IMR-90 (cell line): ENCODE data around the gene BCAS3. TPM values are rescaled to one million over a fixed set of nuclear protein-coding genes. Genes with fewer than 3 reads are reported as not detected.

Experiments
- ATAC-seq: fragments of 200-7000 bp; cut with Tn5 transposase; 2 replicates; pipeline ENCODE4 v1.9.1; 2020; ENCODE audit warnings: low read depth, mild to moderate bottlenecking, moderate library complexity
- BruUV-seq: library from RNA; stranded (reverse); fragments of 400-500 nt; replicated peaks from 2 replicates; lab custom pipeline; 2021; lab: Mats Ljungman, UMichigan
- CTCF ChIA-PET: fragments of 300-600 bp; formaldehyde crosslinking; extraction: SDS; loops from one replicate; lab custom pipeline; 2021; ENCODE audit warnings: antibody characterized with exemption; lab: Yijun Ruan, JAX
- POLR2A ChIA-PET: fragments of 300-600 bp; sonication (Branson Sonifier 250); formaldehyde crosslinking; loops from one replicate; lab custom pipeline; 2022; ENCODE audit warnings: antibody characterized with exemption; ENCODE audit not compliant: unreplicated experiment; lab: Charles Lee
- DNase-seq: peaks from one replicate; pipeline ENCODE4 v3.0.0; 2013
- H2AFZ ChIP-seq: replicated peaks from 2 replicates; pipeline ENCODE3; 2013; ENCODE audit warnings: low read length, mild to moderate bottlenecking; ENCODE audit not compliant: poor library complexity
- H2AK5ac ChIP-seq: 2 replicates; pipeline ENCODE4 v1.6.1; 2013; ENCODE audit warnings: low read depth, low read length, inconsistent platforms
- H2AK9ac ChIP-seq: replicated peaks from 2 replicates; pipeline ENCODE3; 2013; ENCODE audit warnings: mild to moderate bottlenecking, low read depth, low read length, moderate library complexity; ENCODE audit not compliant: poor library complexity
- H2BK120ac ChIP-seq: 2 replicates; pipeline ENCODE4 v1.6.1; 2013; ENCODE audit warnings: low read depth, low read length, inconsistent platforms
- H2BK15ac ChIP-seq: 3 replicates; pipeline ENCODE4 v1.6.1; 2013; ENCODE audit warnings: low read depth, low read length, inconsistent platforms
- H2BK20ac ChIP-seq: 2 replicates; pipeline ENCODE4 v1.6.1; 2013; ENCODE audit warnings: low read depth, mild to moderate bottlenecking, inconsistent platforms, low read length, moderate library complexity
- H2BK5ac ChIP-seq: 2 replicates; pipeline ENCODE4 v1.6.1; 2013; ENCODE audit warnings: mild to moderate bottlenecking, low read depth, low read length, inconsistent platforms; ENCODE audit not compliant: poor library complexity, severe bottlenecking
- H3K14ac ChIP-seq: replicated peaks from 2 replicates; pipeline ENCODE4 v1.6.1; 2013; ENCODE audit warnings: low read depth, low read length, inconsistent platforms
- H3K18ac ChIP-seq: 2 replicates; pipeline ENCODE4 v1.6.1; 2013; ENCODE audit warnings: low read depth, low read length, control low read depth
- H3K23ac ChIP-seq: 2 replicates; pipeline ENCODE4 v1.6.1; 2013; ENCODE audit warnings: low read depth, low read length, inconsistent platforms
- H3K27ac ChIP-seq: 2 replicates; pipeline ENCODE4 v1.5.1; 2013; ENCODE audit warnings: mild to moderate bottlenecking, control low read depth, low read length; ENCODE audit not compliant: insufficient read depth
- H3K27me3 ChIP-seq: 2 replicates; pipeline ENCODE4 v1.6.1; 2013; ENCODE audit warnings: low read length; ENCODE audit not compliant: control insufficient read depth, insufficient read depth
- H3K36me3 ChIP-seq: 2 replicates; pipeline ENCODE4 v1.6.1; 2013; ENCODE audit warnings: low read length, mixed read lengths; ENCODE audit not compliant: control insufficient read depth, insufficient read depth
- H3K4ac ChIP-seq: 2 replicates; pipeline ENCODE4 v1.6.1; 2013; ENCODE audit warnings: low read depth, low read length, inconsistent platforms
- H3K4me1 ChIP-seq: 2 replicates; pipeline ENCODE4 v1.6.1; 2013; ENCODE audit warnings: low read length, mixed read lengths; ENCODE audit not compliant: control insufficient read depth, insufficient read depth
- H3K4me2 ChIP-seq: 2 replicates; pipeline ENCODE4 v1.6.1; 2013; ENCODE audit warnings: low read depth, mild to moderate bottlenecking, control low read depth, low read length, moderate library complexity
- H3K4me3 ChIP-seq: 2 replicates; pipeline ENCODE4 v1.5.1; 2013; ENCODE audit warnings: low read depth, mild to moderate bottlenecking, control low read depth, low read length, moderate library complexity; ENCODE audit not compliant: insufficient read depth
- H3K56ac ChIP-seq: 2 replicates; pipeline ENCODE4 v1.6.1; 2013; ENCODE audit warnings: low read length, inconsistent platforms; ENCODE audit not compliant: insufficient read depth; ENCODE audit errors: extremely low read depth
- H3K79me1 ChIP-seq, 2 experiments: 2 replicates each; pipeline ENCODE4 v1.6.1; 2013; ENCODE audit warnings: low read length in 2 of 2, inconsistent platforms in 1 of 2, low read depth in 1 of 2
- H3K9ac ChIP-seq: 2 replicates; pipeline ENCODE4 v1.6.1; 2013; ENCODE audit warnings: low read depth, low read length, control low read depth
- H3K9me1 ChIP-seq: 2 replicates; pipeline ENCODE4 v1.6.1; 2013; ENCODE audit warnings: low read length, inconsistent platforms; ENCODE audit not compliant: insufficient read depth
- H3K9me3 ChIP-seq: 2 replicates; pipeline ENCODE4 v1.6.1; 2013; ENCODE audit warnings: low read length; ENCODE audit not compliant: control insufficient read depth, insufficient read depth
- H4K20me1 ChIP-seq: 2 replicates; pipeline ENCODE4 v1.6.1; 2013; ENCODE audit warnings: low read length, inconsistent platforms; ENCODE audit not compliant: insufficient read depth
- H4K5ac ChIP-seq: 2 replicates; pipeline ENCODE4 v1.6.1; 2013; ENCODE audit warnings: mild to moderate bottlenecking, low read depth, low read length, control low read depth
- H4K8ac ChIP-seq, 2 experiments: 2 replicates each; pipeline ENCODE4 v1.6.1; 2013; ENCODE audit warnings: low read depth in 2 of 2, low read length in 2 of 2, control low read depth in 1 of 2, inconsistent platforms in 1 of 2
- H4K91ac ChIP-seq: 2 replicates; pipeline ENCODE4 v1.6.1; 2013; ENCODE audit warnings: low read depth, low read length, inconsistent platforms; ENCODE audit not compliant: insufficient read depth
- BHLHE40 ChIP-seq: fragments of 150-350 bp; IDR thresholded peaks from 2 replicates; pipeline ENCODE4 v1.6.1; 2016; ENCODE audit warnings: mild to moderate bottlenecking, low read depth, low read length
- CEBPB ChIP-seq: IDR thresholded peaks from 2 replicates; pipeline ENCODE4 v1.6.1; 2012; ENCODE audit warnings: low read depth, low read length, improper control_type of control experiment
- CHD1 ChIP-seq: IDR thresholded peaks from 2 replicates; pipeline ENCODE4 v1.6.1; 2012; ENCODE audit warnings: low read depth, low read length, improper control_type of control experiment
- ELK1 ChIP-seq: fragments of 150-350 bp; IDR thresholded peaks from 2 replicates; pipeline ENCODE4 v1.6.1; 2016; ENCODE audit warnings: low read depth, mild to moderate bottlenecking, low read length, moderate library complexity, borderline replicate concordance
- MXI1 ChIP-seq: IDR thresholded peaks from 2 replicates; pipeline ENCODE4 v1.6.1; 2012; ENCODE audit warnings: low read depth, mild to moderate bottlenecking, low read length, moderate library complexity, borderline replicate concordance
- NFE2L2 ChIP-seq: fragments of 150-350 bp; IDR thresholded peaks from 2 replicates; pipeline ENCODE4 v1.6.1; 2016; ENCODE audit warnings: low read depth, mild to moderate bottlenecking, low read length
- RAD21 ChIP-seq: IDR thresholded peaks from 2 replicates; pipeline ENCODE4 v1.6.1; 2012; ENCODE audit warnings: low read length, improper control_type of control experiment
- RCOR1 ChIP-seq: IDR thresholded peaks from 2 replicates; pipeline ENCODE4 v1.6.1; 2012; ENCODE audit warnings: mild to moderate bottlenecking, low read length, improper control_type of control experiment; ENCODE audit not compliant: insufficient replicate concordance
- RFX5 ChIP-seq: IDR thresholded peaks from 2 replicates; pipeline ENCODE4 v1.8.0; 2012; ENCODE audit warnings: low read depth, mild to moderate bottlenecking, low read length, moderate library complexity
- WGBS, 2 experiments: methylation state at CpG; one replicate each; pipeline versions ENCODE4 v1.1.5 to v1.1.7; 2013; ENCODE audit warnings: missing lambda C conversion rate in 2 of 2; ENCODE audit not compliant: insufficient read length in 1 of 2; ENCODE audit errors: extremely low coverage in 2 of 2; 5-methylcytosine and 5-hydroxymethylcytosine counted together
- dilution Hi-C: fragments of 300-500 bp; cut with HindIII; formaldehyde crosslinking; loops from one replicate; pipeline ENCODE4 v1.14.3; 2018; ENCODE audit warnings: low sequenced_read_pairs; ENCODE audit not compliant: unreplicated experiment
- in situ Hi-C: fragments of 300-500 bp; cut with MboI; formaldehyde crosslinking; loops from 3 replicates; pipeline ENCODE4 v1.14.3; 2019; ENCODE audit warnings: low sequenced_read_pairs, inconsistent platforms, mixed read lengths
- intact Hi-C: fragments of 100-400 bp; cut with micrococcal nuclease; formaldehyde crosslinking; loops from 2 replicates; pipeline ENCODE4 v1.10.0; 2022
- polyA plus RNA-seq, 3 experiments: library from polyadenylated mRNA; depleted of rRNA; stranded (reverse); fragments of >200 nt; gene quantifications; 2 replicates each; pipeline ENCODE4 v1.2.3, GENCODE V29; 2012; ENCODE audit warnings: low replicate concordance in 1 of 3
- total RNA-seq: library from RNA; depleted of rRNA; stranded (reverse); fragments of >200 nt; gene quantifications from 2 replicates; pipeline ENCODE4 v1.2.3, GENCODE V29; 2012
- TF ChIP-seq, protein P1 (sequence below): conservative IDR thresholded peaks from 2 replicates; pipeline ENCODE4 v1.5.1; 2012; ENCODE audit warnings: mild to moderate bottlenecking, low read depth, low read length, improper control_type of control experiment

The BCAS3 gene
- total and polyA plus RNA-seq, 2 of the 4 experiments (the other 2 are of a cell fraction): 6.3 to 27.1 TPM

DNA sequence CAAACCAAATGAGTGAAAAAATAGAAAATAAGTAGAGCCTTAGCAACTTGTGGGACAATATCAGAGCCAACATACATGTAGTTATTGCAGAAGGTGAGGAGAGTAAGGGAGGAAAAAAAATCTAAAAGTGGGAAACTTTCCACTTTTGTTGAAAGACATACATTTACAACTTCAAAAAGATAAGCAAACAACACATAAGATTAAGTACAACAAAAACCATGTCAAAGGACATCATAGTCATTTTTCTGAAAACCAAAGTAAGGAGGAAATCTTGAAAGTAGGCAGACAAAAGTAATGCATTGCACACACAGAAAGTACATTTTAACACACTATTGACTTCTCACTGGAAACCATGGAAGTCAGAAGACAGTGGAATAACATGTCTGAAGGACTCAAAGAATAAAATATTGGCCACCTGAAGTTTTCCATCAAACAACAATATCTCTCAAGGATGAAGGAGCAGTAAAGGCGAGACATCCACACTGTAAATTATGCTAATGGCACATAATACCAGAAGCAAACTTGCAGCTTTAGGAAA, 291.9 kb downstream of the BCAS3 start:
- Histone ChIP-seq H3K9ac (no peak overlapping the region), H3K23ac (no peak overlapping the region), H2AK9ac (no peak overlapping the region), H3K9me1 (no peaks in the 10 kb centered on the region), H3K4me3 (no peak overlapping the region), H2AK5ac (no peak overlapping the region), H4K8ac (no peak overlapping the region), H4K91ac (no peak overlapping the region), H3K4me2 (no peak overlapping the region), H3K56ac (no peak overlapping the region), H4K20me1 (no peaks in the 10 kb centered on the region), H3K14ac (no peak overlapping the region), H4K5ac (no peak overlapping the region), H3K27me3 (no peaks in the 10 kb centered on the region), H3K4me1 (no peaks in the 10 kb centered on the region), H3K36me3 (no peaks in the 10 kb centered on the region), H3K79me1 (peaks cover 8 to 12% of the 10 kb centered on the region in 2 experiments; a peak in 2 of 4 replicates), H3K18ac (no peak overlapping the region), H3K27ac (no peak overlapping the region), H2AFZ (no peak overlapping the region), H2BK120ac (no peak overlapping the region), H2BK20ac (no peak overlapping the region), H2BK15ac (no peak overlapping the region), H2BK5ac (no peak overlapping the region), H3K4ac (no peak overlapping the region), H3K9me3 (peaks cover 3% of the 10 kb centered on the region)
- in situ Hi-C loops: loop anchor here (10.0 kb wide), 2 partner anchors 245 to 585 kb away; no protein-coding TSS in a partner anchor
- no peak for TF ChIP-seq ELK1
- no peak for TF ChIP-seq CEBPB
- no peak for TF ChIP-seq RFX5
- TF ChIP-seq BHLHE40: no peak
- no peak for TF ChIP-seq RAD21
- TF ChIP-seq CHD1: no peak
- no peak for TF ChIP-seq MXI1
- TF ChIP-seq RCOR1: no peak
- TF ChIP-seq, protein P1, sequence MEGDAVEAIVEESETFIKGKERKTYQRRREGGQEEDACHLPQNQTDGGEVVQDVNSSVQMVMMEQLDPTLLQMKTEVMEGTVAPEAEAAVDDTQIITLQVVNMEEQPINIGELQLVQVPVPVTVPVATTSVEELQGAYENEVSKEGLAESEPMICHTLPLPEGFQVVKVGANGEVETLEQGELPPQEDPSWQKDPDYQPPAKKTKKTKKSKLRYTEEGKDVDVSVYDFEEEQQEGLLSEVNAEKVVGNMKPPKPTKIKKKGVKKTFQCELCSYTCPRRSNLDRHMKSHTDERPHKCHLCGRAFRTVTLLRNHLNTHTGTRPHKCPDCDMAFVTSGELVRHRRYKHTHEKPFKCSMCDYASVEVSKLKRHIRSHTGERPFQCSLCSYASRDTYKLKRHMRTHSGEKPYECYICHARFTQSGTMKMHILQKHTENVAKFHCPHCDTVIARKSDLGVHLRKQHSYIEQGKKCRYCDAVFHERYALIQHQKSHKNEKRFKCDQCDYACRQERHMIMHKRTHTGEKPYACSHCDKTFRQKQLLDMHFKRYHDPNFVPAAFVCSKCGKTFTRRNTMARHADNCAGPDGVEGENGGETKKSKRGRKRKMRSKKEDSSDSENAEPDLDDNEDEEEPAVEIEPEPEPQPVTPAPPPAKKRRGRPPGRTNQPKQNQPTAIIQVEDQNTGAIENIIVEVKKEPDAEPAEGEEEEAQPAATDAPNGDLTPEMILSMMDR: no peak
- no peak for TF ChIP-seq NFE2L2
- CTCF ChIA-PET: no interaction called here
- BruUV-seq: no TSS peak
- intact Hi-C loops: loop anchor here (2.0 to 5.0 kb wide), 3 partner anchors 31 to 583 kb away; no protein-coding TSS in a partner anchor
- dilution Hi-C loops: no loop called here
- DNase-seq (no peak), ATAC-seq (no peak)
- POLR2A ChIA-PET: no interaction called here
- WGBS, 2 experiments: no CpG with 5 or more reads among the region's 1 CpG
